Midbrain (tissue), 1 donor: Measurements from ENCODE around the gene CTBP2.
"Not testable (repeated sequence)": the region's sequence is repeated elsewhere in the genome, so short reads cannot be mapped to it uniquely, and the experiment has no call there.

Experiments used
- DNase-seq: peaks from one replicate; lab custom pipeline; 2025; lab: John Stamatoyannopoulos, UW

The CTBP2 gene

DNA sequence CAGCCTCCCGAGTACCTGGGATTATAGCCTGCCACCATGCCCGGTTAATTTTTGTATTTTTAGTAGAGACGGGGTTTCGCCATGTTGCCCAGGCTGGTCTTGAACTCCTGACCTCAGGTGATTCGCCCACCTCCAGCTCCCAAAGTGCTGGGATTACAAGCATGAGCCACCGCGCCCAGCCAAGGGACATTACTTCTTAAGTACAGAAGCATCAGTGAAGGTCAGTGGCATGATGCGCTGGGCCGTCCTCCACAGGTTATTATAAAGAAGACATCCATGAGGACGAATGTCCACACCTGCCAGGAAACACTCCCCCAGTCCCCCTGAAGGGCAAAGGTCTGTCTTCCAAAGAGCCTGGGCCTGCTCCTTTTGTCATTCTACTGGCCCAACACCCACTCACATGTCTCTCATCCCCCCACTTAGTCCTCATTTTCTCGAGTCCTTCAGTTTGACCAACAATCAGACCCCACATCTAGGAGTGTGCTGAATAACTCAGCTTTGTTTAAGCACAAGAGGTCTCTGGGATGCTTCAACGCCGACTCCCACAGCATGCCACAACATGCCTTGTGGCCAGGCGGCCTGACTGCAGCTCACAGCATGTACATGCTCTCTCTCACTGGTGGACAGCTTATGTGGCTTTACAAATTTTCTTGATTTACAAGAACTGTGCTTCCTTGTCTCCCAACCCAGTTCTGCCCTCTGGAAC is 73.0 kb downstream of the CTBP2 start:
- no peak for DNase-seq

DNA sequence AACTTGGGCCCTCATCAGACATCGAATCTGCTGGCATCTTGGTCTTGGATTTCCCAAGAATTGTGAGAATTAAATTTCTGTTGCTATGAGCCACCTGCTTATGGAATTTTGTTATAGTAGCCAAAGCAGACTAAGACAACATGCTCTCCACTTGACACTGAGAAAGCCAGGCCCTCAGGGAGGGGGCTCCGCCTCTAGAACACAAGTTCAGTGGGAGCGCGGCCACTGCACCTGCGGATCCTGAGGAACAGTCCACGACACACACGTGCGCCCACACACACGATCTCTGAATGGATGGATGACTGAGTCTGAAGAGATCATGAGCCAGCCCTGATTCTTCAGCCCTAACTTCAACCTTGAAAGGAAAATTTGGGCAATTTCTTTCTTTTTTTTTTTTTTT is 73.7 kb downstream of the CTBP2 start:
- no peak for DNase-seq

DNA sequence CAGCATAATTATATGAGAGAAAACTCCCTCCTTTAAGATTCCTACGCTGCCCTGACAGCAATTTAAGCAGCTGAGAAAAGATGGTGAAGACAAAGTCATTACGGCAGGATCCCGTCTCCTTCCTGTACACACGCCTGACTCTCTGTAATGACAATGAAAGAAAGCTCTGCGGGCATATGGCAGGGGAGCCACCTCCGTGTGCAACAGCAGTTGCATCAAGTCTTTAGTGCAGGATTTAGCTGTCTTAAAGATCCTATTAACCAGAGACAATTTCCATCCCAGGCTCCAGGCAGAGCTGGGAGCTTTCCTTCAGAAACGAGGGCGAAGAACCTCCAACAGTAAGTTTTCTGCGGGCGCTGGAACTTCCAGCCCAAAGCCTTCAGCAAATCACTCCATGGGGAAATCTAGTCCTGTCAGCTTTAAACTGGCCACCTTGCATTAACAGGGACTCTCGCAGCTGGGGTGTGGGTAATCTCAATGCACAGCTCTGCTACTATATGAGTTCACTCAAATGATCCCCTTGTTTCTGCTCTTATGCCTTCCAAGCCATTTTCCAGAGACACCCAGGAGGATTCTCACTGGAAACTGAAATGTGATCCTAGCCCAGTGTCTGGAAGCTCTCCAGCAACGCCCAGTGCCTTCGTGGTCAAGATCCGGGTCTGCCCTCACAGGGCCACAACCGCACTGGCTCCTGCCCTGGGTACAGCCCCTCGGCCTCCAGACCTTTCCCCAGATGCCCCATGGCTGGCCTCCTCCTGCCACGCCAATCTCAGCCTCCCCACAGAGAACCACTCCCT is 74.9 kb downstream of the CTBP2 start:
- no peak for DNase-seq

DNA sequence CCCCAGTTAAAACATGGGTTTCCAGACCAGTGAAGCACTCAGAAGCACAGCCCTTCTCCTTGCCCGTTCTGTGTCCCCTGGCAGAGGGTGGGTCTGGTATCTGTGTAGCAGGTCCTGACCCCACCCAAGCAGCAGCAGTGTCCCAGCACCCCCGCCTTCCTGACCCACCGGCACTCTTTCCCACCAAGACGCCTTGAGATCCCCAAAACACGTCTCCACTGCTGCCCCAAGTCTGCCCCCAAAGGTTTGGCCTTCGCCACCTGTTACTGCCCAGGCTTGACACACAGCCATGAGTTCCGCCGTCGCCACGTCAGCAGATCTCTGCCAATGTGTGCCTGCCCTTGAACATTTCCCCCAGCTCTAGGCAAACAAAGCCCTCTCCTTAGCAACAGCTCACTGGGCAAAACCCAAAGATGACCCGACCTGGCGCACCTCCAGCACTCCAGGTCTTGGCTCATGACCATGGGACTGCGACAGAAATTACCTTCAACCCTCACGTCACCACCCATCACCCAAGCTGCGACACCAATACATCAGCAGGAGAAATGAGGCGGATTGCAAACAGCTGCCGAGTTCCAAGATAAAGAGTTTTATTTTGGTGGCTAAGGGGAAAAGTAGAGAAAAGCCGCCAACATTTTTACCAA is 75.6 kb downstream of the CTBP2 start:
- no peak for DNase-seq

DNA sequence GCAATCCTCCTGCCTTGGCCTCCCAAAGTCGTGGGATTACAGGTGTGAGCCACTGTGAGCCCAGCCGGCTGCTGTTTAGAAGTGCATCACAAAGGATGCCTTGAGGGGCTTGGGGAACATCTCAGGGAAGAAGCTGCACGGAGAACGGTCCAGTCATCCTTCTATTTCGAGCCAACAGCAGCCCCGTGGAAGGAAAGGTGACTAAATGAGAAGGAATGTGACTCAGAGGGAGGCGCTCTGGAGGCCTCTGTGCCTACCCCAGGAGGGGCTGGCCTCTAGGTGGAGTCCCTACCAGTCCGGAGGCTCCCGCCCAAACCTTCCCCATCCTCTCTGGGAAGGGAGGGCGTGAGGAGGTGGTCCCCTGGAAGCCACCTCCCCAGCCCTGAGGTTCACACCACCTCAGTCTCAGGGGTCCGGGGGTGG is 76.2 kb downstream of the CTBP2 start:
- no peak for DNase-seq

DNA sequence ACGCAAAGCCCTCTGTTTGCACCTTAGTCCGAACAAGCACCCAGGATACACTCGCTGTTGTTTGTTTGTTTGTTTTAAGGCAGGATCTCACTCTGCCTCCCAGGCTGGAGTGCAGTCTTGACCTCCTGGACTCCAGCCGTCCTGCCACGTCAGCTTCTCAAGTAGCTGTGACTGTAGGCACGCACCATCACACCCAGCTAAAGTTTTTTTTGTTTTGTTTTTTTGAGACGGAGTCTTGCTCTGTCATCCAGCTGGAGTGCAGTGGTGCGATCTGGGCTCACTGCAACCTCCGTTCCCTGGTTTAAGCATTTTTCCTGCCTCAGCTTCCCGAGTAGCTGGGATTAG is 76.8 kb downstream of the CTBP2 start:
- no peak for DNase-seq

DNA sequence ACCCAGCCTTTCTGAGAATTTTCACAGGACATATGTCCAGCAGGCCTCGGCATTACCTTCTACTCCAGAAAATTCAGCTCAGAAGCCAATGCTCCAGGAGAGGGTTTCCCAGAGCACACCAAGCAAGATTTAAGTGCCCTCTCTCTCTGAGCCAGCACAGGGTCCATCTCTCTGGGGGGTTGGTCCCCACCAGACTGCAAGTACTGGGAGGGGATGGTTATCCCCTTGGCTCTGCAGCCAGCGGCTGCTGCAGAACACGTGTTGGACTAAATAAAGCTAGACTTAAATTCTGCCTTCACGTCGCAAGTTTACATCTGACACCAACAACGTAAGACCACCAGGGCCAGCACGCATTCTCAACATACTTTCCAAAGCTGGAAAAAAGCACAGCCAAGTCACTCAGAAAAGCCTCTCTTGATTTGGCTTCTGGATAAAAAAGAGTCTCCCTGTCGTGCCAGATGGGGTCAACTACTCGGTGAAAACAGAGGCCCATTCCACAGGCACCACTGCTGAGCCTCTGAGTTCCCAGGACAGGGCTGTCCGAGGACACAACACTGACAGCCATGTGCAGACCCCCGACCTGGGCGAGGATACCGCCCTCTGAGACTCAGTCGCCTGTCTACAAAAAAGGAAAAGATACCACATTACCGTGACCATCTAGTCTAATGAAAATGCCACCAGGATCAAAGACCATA is 77.3 kb downstream of the CTBP2 start:
- DNase-seq: no peak

DNA sequence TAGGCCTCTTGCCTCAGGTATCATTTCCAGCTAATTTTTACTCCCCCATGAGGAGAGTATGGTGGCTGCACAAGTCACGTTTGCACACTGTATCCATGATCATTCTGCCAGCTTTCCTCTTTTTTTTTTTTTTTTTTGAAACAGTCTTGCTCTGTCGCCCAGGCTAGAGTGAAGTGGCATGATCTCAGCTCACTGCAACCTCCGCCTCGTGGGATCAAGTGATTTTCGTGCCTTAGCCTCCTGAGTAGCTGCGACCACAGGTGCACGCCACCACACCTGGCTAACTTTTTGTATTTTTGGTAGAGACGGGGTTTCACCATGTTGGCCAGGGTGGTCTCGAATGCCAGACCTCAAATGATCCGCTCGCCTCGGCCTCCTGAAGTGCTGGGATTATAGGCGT is 77.9 kb downstream of the CTBP2 start:
- not testable (repeated sequence) for DNase-seq

DNA sequence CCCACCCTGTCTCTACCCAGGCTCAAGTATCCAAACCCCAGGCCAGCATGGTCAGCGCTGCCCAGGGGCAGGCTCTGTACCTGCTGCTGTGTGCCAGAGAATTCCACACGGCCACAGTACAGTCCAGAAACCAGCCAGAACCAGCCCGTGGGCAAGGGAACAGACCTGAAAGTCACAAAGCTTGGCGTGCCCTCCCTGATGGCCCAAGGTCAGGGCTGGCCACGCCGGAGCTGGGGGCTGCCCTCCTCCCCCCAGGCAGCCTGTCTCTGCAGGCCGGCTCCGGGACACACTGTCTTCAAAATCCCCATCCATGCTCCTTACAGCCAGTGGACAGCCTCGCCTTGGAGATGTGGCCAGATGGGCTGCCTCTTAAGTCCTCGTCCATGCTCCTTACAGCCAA is 78.4 kb downstream of the CTBP2 start:
- DNase-seq: no peak

DNA sequence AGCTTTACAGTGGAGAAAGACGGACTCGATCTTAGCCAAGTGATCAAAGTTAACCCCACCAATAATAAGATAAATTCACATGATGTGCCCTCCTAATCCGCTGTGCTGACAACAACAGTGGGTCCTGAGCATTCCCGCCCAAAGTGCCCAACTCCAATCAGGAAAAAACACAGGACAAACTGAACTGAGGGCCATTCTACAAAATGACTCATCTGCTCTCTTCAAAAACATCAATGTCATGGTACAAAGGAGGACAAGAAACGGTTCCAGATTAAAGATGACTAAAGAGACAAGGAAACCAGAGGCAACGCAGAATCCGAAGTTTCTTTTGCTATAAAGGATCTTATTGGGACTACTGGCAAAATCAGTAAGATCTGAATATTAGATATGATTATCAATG is 79.4 kb downstream of the CTBP2 start:
- DNase-seq: no peak

DNA sequence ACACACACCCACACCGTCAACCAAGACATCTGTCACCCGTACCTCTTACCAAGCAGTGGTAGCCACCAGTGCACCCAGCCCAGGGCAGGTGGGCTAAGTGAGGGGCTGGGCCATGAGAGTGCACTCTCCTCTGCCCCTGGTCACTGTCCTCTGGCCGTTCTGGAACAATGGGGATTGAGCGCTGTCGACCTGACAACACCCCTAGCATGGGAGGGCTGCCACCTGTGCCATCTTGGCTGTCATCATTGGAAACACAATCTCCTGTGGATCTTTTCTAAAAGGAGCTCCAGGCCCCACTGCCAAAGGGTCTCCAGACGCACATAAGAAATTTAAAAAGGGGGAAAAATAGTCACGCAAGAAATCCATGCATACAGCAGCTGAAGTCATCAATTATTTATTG is 80.1 kb downstream of the CTBP2 start:
- DNase-seq: no peak

DNA sequence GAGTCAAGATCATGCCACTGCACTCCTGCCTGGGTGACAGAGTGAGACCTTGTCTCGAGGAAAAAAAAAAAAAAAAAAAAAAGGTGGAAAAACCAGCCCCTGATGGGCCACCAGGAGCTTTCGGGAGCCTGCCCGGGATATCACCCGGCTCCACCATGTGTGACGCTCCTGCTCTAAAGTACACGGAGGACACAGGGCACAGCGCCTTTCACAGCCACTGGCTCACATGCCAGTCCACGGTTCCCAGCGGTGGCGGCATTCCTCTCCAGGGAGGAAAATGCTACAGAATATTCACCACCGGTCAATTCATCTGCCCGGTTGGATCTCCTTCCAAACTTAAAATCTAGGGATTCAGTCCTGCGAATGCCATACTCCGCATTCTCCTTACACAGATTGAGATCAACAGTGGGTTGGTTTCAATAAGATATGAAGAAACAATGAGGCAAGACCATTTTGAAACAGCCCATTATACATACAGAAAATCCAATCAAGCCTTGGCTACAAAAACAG is 81.2 kb downstream of the CTBP2 start:
- DNase-seq: no peak

DNA sequence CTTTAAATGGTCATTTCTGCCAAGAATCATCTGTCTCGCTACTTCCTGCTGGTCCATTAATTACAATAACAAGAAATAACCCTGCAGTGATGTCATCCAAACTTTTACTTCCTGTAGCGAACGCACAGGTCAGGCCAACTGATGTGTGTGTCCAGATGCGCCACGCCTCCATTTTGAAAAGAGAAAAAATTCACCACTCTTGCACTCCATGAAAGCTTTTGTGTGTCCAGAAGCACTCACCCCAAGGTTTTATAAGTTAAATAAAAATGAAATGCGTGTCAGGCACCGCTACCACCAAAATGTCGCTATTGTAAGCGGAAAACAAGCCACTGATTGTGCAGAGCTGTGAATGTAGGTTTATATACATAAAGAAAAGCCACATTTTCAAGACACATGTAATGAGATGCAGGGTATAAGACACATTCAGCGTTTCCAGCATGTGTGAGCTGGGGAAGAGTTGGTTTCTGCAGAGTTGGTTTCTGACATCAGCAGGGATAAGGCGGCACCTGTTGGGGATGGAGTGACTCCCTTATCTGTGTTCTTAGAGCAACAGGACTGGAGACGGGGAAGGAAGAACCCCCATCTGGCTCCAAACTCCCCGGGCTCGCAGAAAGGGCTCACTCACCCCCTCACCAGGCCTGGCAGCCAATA is 83.3 kb downstream of the CTBP2 start:
- no peak for DNase-seq

DNA sequence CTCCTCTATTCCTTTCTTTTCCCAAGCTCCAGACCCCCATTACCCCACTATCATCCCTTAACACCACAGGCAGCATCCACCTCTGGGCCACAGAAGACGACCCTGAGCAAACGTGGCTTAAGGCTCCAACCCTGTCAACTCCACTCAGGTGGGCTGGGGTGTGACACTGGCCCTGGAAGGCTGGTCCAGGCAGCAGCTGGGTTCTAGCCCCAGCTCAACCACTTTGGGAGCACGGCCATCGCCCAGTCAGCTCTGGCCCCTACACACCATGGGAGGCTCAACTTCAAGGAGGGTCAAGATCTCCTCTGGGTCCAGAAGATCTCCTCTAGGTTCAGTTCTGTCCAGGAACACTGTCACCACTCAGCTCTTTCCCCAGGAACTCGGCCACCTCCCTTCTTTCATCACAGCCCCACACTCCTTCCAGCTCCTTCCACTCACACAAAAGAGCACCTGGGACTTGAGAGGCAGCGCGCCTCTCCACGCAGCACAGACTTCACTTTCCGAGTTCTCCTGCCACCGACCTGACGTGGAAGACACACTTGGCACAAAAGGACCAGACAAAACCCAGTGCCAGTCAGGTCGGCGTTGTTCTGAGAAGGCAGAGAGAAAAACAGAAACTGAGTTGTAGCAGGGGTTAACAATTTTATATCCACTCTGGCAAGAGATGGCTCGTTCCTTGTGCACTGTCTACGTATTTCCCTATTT is 84.1 kb downstream of the CTBP2 start:
- no peak for DNase-seq

DNA sequence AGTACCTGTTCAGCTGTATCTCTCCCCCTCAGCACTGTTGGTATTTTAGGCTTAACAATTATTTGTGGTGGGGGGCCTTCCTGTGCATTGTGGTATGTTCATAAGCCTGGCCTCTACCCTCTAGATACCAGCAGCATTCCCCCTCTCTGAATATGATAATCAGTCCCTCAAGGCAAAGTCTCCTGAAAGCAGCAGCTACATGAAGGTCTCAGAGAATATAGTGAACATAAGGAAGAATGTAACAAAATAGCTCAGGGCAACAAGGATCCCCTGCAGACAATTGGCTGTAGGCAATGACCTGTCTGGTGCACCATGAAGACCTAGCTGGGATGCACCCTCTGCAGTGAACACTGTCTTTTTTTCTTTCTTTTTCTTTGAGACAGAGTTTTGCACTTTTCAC is 86.4 kb downstream of the CTBP2 start:
- DNase-seq: no peak

DNA sequence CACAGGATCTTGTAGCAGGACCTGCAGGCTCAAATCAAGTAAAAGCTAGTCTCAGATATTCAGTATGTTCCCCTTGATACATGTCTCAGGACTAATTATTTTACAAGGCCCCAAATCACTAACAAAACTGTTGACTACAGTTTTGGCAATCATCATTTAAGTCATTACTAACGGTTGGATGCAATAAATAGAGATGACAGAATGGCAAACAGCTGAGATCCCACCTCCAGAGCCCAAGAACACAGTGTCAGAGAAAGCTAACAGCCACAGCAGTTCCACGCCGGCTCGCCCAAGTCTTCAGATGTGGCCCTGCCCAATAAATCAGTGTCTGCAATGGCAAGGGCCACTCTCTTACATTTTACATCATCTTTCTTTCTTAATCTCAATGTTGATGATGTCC is 87.6 kb downstream of the CTBP2 start:
- no peak for DNase-seq

DNA sequence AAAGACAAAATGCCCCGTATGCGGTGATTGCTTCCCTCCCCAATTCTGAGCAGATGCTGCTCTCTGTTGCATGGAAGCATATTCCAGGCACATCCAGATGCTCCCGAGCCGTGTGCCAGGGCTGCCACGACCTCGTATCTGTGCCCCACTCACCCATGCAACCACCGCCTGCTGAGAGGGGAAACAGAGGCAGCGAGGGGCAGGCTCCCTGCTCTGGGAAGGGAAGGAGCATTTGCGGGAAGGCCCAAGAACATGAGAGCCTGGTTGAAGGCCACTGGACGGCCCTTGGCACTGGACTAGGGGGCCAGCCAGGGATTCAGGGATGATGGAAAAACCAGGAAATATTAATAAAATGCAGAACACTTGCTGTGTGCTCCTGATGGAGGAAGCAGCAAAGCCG is 89.4 kb downstream of the CTBP2 start:
- DNase-seq: no peak

DNA sequence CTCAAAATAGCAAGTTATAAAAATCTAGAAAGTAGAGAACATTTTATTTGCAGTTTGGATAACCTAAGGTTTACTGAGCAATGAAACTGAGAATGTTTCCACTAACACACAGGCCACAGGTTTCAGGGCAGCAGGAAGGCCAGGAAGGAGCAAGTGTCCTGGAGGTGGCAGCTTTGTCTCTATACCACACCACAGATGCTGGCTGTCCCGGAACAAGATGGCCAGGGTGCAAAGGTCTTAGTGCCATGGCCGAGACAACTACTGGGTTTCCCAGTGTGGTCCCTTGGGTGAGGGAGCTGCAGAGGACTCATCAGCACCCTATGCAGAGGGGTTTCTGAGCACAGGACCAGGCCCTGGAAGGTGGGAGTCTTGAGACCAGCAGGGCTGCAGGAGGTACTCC is 92.0 kb downstream of the CTBP2 start:
- DNase-seq: no peak

DNA sequence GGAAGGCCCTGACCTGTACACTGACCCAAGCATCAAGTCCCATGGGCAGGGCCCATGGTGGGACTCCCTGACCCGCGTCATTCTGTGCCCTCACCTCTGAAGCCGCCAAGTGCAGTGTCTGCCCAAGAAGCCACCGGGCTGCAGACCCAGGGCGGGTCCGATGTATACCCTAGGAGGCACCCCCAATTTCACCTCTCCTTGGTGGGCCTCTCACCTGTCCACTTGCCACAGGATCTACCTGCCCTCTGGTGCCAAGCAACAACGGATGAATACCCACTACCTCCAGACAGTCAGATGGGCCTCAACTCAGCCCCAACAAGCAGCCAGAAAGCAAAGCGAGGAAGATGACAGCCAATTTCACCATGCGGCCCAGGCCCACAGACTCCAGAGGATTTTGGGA is 92.6 kb downstream of the CTBP2 start:
- no peak for DNase-seq

DNA sequence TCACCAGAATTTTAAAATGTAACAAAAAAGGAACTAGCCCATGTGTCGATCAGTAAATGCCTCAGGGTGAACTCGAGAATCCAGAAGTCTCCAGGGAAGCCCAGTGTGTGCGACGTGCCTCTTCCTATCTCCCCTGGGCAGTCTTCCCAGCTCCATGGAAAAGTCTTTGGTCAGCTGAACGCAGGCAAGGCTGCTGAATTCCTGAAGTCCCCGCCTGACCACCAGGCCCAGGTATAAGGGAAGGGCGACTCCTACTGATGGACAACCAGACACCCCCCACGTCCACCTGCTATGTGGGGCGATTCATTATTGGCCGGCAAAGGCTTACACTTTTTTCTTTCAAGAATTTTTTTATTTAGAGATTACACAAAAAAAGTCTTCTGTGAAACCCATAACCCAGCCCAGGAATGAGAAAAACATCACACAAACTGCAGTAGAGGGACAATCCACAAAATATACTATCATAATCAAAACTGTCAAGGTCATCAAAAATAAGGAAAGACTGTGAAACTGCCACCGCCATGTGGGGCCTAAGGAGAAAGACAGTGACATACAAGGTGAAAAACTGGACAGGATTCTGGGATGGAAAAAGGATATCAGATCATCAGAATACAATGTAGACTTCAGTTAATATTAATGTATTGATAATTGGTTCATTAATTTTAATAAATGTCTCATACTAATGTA is 93.5 kb downstream of the CTBP2 start:
- DNase-seq: no peak
